ENCODE data around the gene MTHFSD.

MTHFSD gene

GRCh38 chr16:86490859-86491639 lies 64.0 kb downstream of the MTHFSD start:
- DNase-seq (ENCODE audit: low read depth), result no peak

DNA sequence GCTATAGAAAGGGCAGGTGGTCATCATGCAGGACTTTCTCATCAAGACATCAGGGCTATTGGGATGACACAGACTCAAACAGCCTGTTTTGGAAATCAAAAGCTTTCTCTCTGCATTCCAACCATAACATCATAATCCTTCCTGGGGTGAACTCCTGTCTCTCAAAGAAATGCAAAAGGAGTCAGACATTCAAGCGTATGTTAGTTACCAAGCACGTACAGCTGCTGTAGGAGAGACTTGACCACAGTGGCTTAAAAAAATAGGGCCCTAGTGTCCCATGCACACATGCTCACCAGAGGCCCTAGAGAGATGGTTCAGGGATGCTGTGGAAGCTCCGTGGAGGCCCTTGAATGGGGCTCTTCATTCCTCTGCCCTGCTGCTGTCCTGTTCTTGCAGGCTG lies 69.3 kb downstream of the MTHFSD start:
- no peak for DNase-seq (ENCODE audit: low read depth)

- DNase-seq (ENCODE audit: low read depth), result no peak
Observed at GRCh38 chr16:86484240-86484639, 70.8 kb downstream of the MTHFSD start.

DNA sequence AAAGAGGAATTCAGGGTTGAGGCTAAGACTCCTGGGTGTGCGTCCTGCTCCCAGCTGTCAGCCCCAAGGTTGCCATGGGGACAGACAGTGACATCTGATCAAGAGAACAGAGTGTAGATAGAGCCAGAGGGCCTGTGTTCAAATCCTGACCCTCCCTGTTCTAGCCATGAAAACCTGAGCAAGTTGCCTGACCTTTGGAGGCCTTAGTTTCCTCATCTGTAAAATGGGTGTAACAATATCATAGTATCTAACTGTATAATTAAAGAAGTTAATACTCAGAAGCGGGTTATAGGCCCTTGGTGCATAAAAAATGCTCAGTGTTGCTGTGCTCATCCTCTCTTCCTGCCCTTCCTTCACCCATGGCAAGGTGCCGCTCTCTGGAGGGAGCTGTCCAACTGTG lies 73.4 kb downstream of the MTHFSD start:
- DNase-seq (ENCODE audit: low read depth), result no peak

- DNase-seq (ENCODE audit: low read depth), result no peak
Observed at GRCh38 chr16:86480444-86480843, 74.6 kb downstream of the MTHFSD start.
